Left ventricle myocardium inferior (tissue), 1 donor: ENCODE results near the gene RPL41. TPM values are rescaled to one million over a fixed set of nuclear protein-coding genes. Genes with fewer than 3 reads are reported as not detected.

Experiments used
- DNase-seq: peaks from one replicate; pipeline ENCODE4 v3.0.0-alpha.2; 2020
- H3K27ac ChIP-seq: fragments of 200-600 bp; replicated peaks from 2 replicates; pipeline ENCODE4 v1.8.0; 2021
- H3K27me3 ChIP-seq: fragments of 200-600 bp; 2 replicates; pipeline ENCODE4 v1.8.0; 2021; ENCODE audit warnings: low read depth
- H3K36me3 ChIP-seq: fragments of 200-600 bp; 2 replicates; pipeline ENCODE4 v1.8.0; 2021
- H3K4me1 ChIP-seq: fragments of 200-600 bp; 2 replicates; pipeline ENCODE4 v1.8.0; 2021
- H3K4me3 ChIP-seq: fragments of 200-600 bp; 2 replicates; pipeline ENCODE4 v1.8.0; 2021; ENCODE audit warnings: mild to moderate bottlenecking, moderate library complexity
- H3K9me3 ChIP-seq: fragments of 200-600 bp; replicated peaks from 2 replicates; pipeline ENCODE4 v1.8.0; 2021
- intact Hi-C: fragments of 100-400 bp; cut with micrococcal nuclease; formaldehyde crosslinking; loops from one replicate; pipeline ENCODE4 v1.11.0; 2022
- total RNA-seq: library from RNA; stranded (reverse); fragmentation: NEBNext Ultra II Directional; extraction: Animal tissue kit (Norgen Biotek cat#: 25700); gene quantifications from one replicate; pipeline ENCODE4 v1.2.1, GENCODE V29; 2021
- TF ChIP-seq, protein P1 (sequence below): fragments of 200-600 bp; IDR thresholded peaks from 2 replicates; pipeline ENCODE4 v1.8.0; 2021; ENCODE audit warnings: antibody characterized with exemption, mild to moderate bottlenecking, borderline replicate concordance
- donor health status: DM: no; HTN: yes; CAD: no; lungs with severe emphysema.

RPL41 gene
- total RNA-seq, 1 donor from 2014 or later: 1,892 TPM

GRCh38 chr12:56158029-56158925, 41.8 kb downstream of the RPL41 start, which contains the start of gene MYL6:
TSS of gene MYL6 (plus strand) at chr12:56158359. CDS start at chr12:56158402, 43 bp downstream.
- H3K4me1 ChIP-seq: peaks cover 56% of the 10 kb centered on the region

GRCh38 chr12:56158926-56159461, 42.6 kb downstream of the RPL41 start:
- Histone ChIP-seq H3K9me3 (no peaks in the 10 kb centered on the region), H3K4me1 (peaks cover 52% of the 10 kb centered on the region)
- peak; percentile 81 for DNase-seq

More at GRCh38 chr12:56158029-56158925, 41.8 kb downstream of the RPL41 start, which contains the start of gene MYL6:
- H3K4me3 ChIP-seq: peak within 1 kb of the TSS; percentile 75
- H3K27me3 ChIP-seq: no peaks in the 10 kb centered on the region
- H3K36me3 ChIP-seq: peaks cover 40% of the 10 kb centered on the region
- no peaks in the 10 kb centered on the region for H3K9me3 ChIP-seq
- peak; percentile 94 for DNase-seq
- TF ChIP-seq, protein P1, sequence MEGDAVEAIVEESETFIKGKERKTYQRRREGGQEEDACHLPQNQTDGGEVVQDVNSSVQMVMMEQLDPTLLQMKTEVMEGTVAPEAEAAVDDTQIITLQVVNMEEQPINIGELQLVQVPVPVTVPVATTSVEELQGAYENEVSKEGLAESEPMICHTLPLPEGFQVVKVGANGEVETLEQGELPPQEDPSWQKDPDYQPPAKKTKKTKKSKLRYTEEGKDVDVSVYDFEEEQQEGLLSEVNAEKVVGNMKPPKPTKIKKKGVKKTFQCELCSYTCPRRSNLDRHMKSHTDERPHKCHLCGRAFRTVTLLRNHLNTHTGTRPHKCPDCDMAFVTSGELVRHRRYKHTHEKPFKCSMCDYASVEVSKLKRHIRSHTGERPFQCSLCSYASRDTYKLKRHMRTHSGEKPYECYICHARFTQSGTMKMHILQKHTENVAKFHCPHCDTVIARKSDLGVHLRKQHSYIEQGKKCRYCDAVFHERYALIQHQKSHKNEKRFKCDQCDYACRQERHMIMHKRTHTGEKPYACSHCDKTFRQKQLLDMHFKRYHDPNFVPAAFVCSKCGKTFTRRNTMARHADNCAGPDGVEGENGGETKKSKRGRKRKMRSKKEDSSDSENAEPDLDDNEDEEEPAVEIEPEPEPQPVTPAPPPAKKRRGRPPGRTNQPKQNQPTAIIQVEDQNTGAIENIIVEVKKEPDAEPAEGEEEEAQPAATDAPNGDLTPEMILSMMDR: no peak
- intact Hi-C loops: loop anchor here (5.0 kb wide), 1 partner anchor 41 kb away; the partner anchor contains the start of genes RPL41 and ZC3H10
- peak within 1 kb of the TSS; percentile 96 for H3K27ac ChIP-seq

DNA sequence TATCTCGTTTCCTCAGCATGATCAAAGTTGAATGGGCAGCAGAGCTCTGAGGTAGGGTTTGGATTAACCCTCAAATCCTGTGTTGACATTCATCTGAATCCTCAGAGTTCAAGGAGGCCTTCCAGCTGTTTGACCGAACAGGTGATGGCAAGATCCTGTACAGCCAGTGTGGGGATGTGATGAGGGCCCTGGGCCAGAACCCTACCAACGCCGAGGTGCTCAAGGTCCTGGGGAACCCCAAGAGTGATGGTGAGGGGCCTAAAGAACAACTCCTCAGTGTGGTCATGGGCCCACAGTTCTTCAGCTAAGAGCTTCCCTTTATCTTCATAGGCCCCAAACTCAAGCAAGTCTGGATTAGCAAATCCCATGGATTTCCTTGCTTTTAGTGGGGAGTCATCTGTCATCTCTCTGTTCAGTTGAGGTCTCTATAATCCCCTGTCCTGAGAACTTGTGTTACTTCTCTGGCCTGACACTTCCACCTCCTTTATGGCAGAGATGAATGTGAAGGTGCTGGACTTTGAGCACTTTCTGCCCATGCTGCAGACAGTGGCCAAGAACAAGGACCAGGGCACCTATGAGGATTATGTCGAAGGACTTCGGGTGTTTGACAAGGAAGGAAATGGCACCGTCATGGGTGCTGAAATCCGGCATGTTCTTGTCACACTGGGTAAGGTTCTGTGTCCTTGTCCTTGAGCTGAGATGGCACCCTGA, 43.2 kb downstream of the RPL41 start:
- intact Hi-C loops: loop anchor here (5.0 kb wide), 1 partner anchor 42 kb away; the partner anchor contains the start of genes RPL41 and ZC3H10
- no peak for DNase-seq
- H3K4me1 ChIP-seq: peaks cover 52% of the 10 kb centered on the region
- H3K27me3 ChIP-seq: no peaks in the 10 kb centered on the region
- TF ChIP-seq, protein P1: no peak
- H3K27ac ChIP-seq: peak overlapping the region; percentile 96
- H3K9me3 ChIP-seq: no peaks in the 10 kb centered on the region
- peaks cover 54% of the 10 kb centered on the region for H3K36me3 ChIP-seq
- peak overlapping the region; percentile 75 for H3K4me3 ChIP-seq

More at GRCh38 chr12:56158926-56159461, 42.6 kb downstream of the RPL41 start:
- H3K27ac ChIP-seq: peak overlapping the region; percentile 96
- H3K36me3 ChIP-seq: peaks cover 47% of the 10 kb centered on the region
- no peaks in the 10 kb centered on the region for H3K27me3 ChIP-seq
- intact Hi-C loops: loop anchor here (5.0 kb wide), 1 partner anchor 42 kb away; the partner anchor contains the start of genes RPL41 and ZC3H10
- peak overlapping the region; percentile 75 for H3K4me3 ChIP-seq
- TF ChIP-seq, protein P1: no peak

- peak overlapping the region; percentile 96 for H3K27ac ChIP-seq
- no peak for DNase-seq
- H3K27me3 ChIP-seq: no peaks in the 10 kb centered on the region
- TF ChIP-seq, protein P1: no peak
- H3K4me1 ChIP-seq: peaks cover 55% of the 10 kb centered on the region
- intact Hi-C loops: no loop called here
- no peaks in the 10 kb centered on the region for H3K9me3 ChIP-seq
- H3K4me3 ChIP-seq: peak overlapping the region; percentile 75
- H3K36me3 ChIP-seq: peaks cover 60% of the 10 kb centered on the region
Measured at GRCh38 chr12:56160193-56160763, 43.8 kb downstream of the RPL41 start.
